Mesenchymal stem cell (in vitro differentiated cells and primary cell): Measurements from ENCODE around the gene COL9A1.

Source experiments
- DNase-seq: peaks from one replicate; pipeline ENCODE4 v3.0.0-alpha.2; 2013
- H2AFZ ChIP-seq: one replicate; pipeline ENCODE4 v1.6.1; 2013; ENCODE audit warnings: low read depth, mild to moderate bottlenecking, control low read depth, inconsistent platforms, low read length, moderate library complexity
- H2AK5ac ChIP-seq: 2 replicates; pipeline ENCODE4 v1.6.1; 2013; ENCODE audit warnings: low read length, moderate library complexity, mild to moderate bottlenecking, inconsistent platforms; ENCODE audit not compliant: severe bottlenecking
- H2BK120ac ChIP-seq: one replicate; pipeline ENCODE4 v1.6.1; 2013; ENCODE audit warnings: low read depth, mild to moderate bottlenecking, inconsistent platforms, low read length, moderate library complexity
- H2BK12ac ChIP-seq, 2 experiments: one replicate each; pipeline ENCODE4 v1.6.1; 2013; ENCODE audit warnings: inconsistent platforms in 2 of 2, low read length in 2 of 2, mild to moderate bottlenecking in 2 of 2, moderate library complexity in 2 of 2, control low read depth in 1 of 2
- H2BK15ac ChIP-seq: one replicate; pipeline ENCODE4 v1.6.1; 2013; ENCODE audit warnings: mild to moderate bottlenecking, low read depth, inconsistent platforms; ENCODE audit not compliant: poor library complexity, severe bottlenecking
- H2BK5ac ChIP-seq: 2 replicates; pipeline ENCODE4 v1.6.1; 2013; ENCODE audit warnings: low read depth, mild to moderate bottlenecking, low read length, control low read depth, inconsistent platforms; ENCODE audit not compliant: poor library complexity, severe bottlenecking
- H3K14ac ChIP-seq, 2 experiments: one replicate each; pipeline ENCODE4 v1.6.1; 2013; ENCODE audit warnings: inconsistent platforms in 2 of 2, low read length in 2 of 2, control low read depth in 1 of 2, mild to moderate bottlenecking in 1 of 2, moderate library complexity in 1 of 2
- H3K18ac ChIP-seq, 2 experiments: one replicate each; pipeline ENCODE4 v1.6.1; 2013; ENCODE audit warnings: inconsistent platforms in 2 of 2, low read length in 2 of 2, control low read depth in 1 of 2, low read depth in 1 of 2, mild to moderate bottlenecking in 1 of 2
- H3K23ac ChIP-seq, 2 experiments: one replicate each; pipeline ENCODE4 v1.6.1; 2013; ENCODE audit warnings: inconsistent platforms in 2 of 2, low read length in 2 of 2, mild to moderate bottlenecking in 2 of 2, moderate library complexity in 2 of 2, control low read depth in 1 of 2
- H3K27ac ChIP-seq: 2 replicates; pipeline ENCODE4 v1.5.1; 2013; ENCODE audit warnings: mild to moderate bottlenecking, moderate library complexity, low read length, control low read depth, inconsistent platforms; ENCODE audit not compliant: poor library complexity, severe bottlenecking
- H3K27me3 ChIP-seq, 2 experiments: 2 replicates each; pipeline versions ENCODE4 v1.6.1 to v1.7.0; 2013; ENCODE audit warnings: low read length in 2 of 2, mild to moderate bottlenecking in 2 of 2, moderate library complexity in 2 of 2, control low read depth in 1 of 2, inconsistent platforms in 1 of 2; ENCODE audit not compliant: control insufficient read depth in 1 of 2, insufficient read depth in 1 of 2
- H3K36me3 ChIP-seq, 2 experiments: 2 replicates each; pipeline versions ENCODE4 v1.6.1 to v1.7.0; 2013; ENCODE audit warnings: low read length in 2 of 2, control low read depth in 1 of 2, inconsistent platforms in 1 of 2, low read depth in 1 of 2, mild to moderate bottlenecking in 1 of 2; ENCODE audit not compliant: insufficient read depth in 2 of 2, control insufficient read depth in 1 of 2
- H3K4ac ChIP-seq, 2 experiments: one replicate each; pipeline ENCODE4 v1.6.1; 2013; ENCODE audit warnings: inconsistent platforms in 2 of 2, low read length in 2 of 2, mild to moderate bottlenecking in 2 of 2, moderate library complexity in 2 of 2, control low read depth in 1 of 2, low read depth in 1 of 2
- H3K4me1 ChIP-seq: 2 replicates; pipeline ENCODE4 v1.6.1; 2013; ENCODE audit warnings: low read depth, low read length, control low read depth; ENCODE audit not compliant: control insufficient read depth, insufficient read depth
- H3K4me2 ChIP-seq: 2 replicates; pipeline ENCODE4 v1.6.1; 2013; ENCODE audit warnings: low read length, mild to moderate bottlenecking, inconsistent platforms; ENCODE audit not compliant: poor library complexity, severe bottlenecking
- H3K4me3 ChIP-seq, 2 experiments: 2 replicates each; pipeline versions ENCODE4 v1.5.1 to v1.7.0; 2013; ENCODE audit warnings: low read length in 2 of 2, mild to moderate bottlenecking in 2 of 2, control low read depth in 1 of 2, low read depth in 1 of 2; ENCODE audit not compliant: insufficient read depth in 1 of 2
- H3K79me1 ChIP-seq: replicated peaks from 2 replicates; pipeline ENCODE4 v1.6.1; 2013; ENCODE audit warnings: mild to moderate bottlenecking, control low read depth, low read length, inconsistent platforms; ENCODE audit not compliant: poor library complexity, severe bottlenecking
- H3K9ac ChIP-seq: 2 replicates; pipeline ENCODE4 v1.7.0; 2013; ENCODE audit warnings: mild to moderate bottlenecking, low read length, moderate library complexity
- H3K9me3 ChIP-seq: 2 replicates; pipeline ENCODE4 v1.7.0; 2013; ENCODE audit warnings: mild to moderate bottlenecking, low read length; ENCODE audit not compliant: control insufficient read depth
- H4K8ac ChIP-seq: one replicate; pipeline ENCODE4 v1.6.1; 2013; ENCODE audit warnings: inconsistent platforms, mild to moderate bottlenecking, low read length, moderate library complexity
- H4K91ac ChIP-seq: one replicate; pipeline ENCODE4 v1.6.1; 2013; ENCODE audit warnings: mild to moderate bottlenecking, low read length, inconsistent platforms
- WGBS: methylation state at CpG from one replicate; pipeline ENCODE4 v1.1.7; 2013; ENCODE audit warnings: mixed read lengths; 5-methylcytosine and 5-hydroxymethylcytosine counted together

Gene COL9A1

GRCh38 chr6:70280400-70280853, 22.5 kb downstream of the COL9A1 start:
- no peaks in the 10 kb centered on the region for H3K36me3 ChIP-seq
- H3K4me3 ChIP-seq, result no peak overlapping the region
- no peak overlapping the region for H2BK120ac ChIP-seq
- peaks cover 56 to 61% of the 10 kb centered on the region in 2 experiments for H3K27me3 ChIP-seq
- no peak overlapping the region for H3K18ac ChIP-seq
- no peaks in the 10 kb centered on the region for H3K79me1 ChIP-seq
- no peak overlapping the region for H2BK5ac ChIP-seq
- H3K4ac ChIP-seq, result no peak overlapping the region
- H2AFZ ChIP-seq, result no peak overlapping the region
- no peak overlapping the region for H3K14ac ChIP-seq
- H2BK15ac ChIP-seq, result no peak overlapping the region
- H3K9ac ChIP-seq, result no peak overlapping the region
- H3K4me1 ChIP-seq, result peaks cover 12% of the 10 kb centered on the region
- H3K9me3 ChIP-seq, result no peaks in the 10 kb centered on the region
- no peak overlapping the region for H4K8ac ChIP-seq
- no peak overlapping the region for H4K91ac ChIP-seq
- no peak overlapping the region for H3K27ac ChIP-seq
- 55% methylated on average over 15 of the region's 15 CpGs for WGBS
- no peak overlapping the region for H3K23ac ChIP-seq
- no peak overlapping the region for H2BK12ac ChIP-seq
- no peak for DNase-seq
- H2AK5ac ChIP-seq, result no peak overlapping the region
- H3K4me2 ChIP-seq, result no peak overlapping the region

DNA sequence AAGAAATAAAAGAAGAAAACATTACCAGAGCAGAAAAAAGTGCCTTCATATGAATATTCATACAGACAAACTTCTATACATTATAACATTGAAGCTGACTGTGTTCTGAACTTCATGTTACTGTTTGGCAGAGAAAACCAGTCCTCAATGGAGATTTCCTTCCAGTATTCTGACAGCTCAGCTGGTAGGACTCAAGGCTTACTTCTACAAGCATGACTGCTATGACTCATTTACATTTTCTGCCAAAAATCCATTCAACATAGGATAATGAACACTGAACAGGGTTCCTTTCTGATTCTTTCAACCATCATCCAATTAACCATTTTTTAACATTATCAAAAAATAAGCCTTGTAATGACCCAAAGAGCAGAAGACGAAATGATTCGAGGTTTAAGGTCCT, 25.4 kb downstream of the COL9A1 start:
- H3K23ac ChIP-seq, result no peak overlapping the region
- no peak overlapping the region for H3K4me3 ChIP-seq
- H2BK15ac ChIP-seq, result no peak overlapping the region
- DNase-seq, result peak; percentile 2
- H2BK120ac ChIP-seq, result no peak overlapping the region
- H2BK5ac ChIP-seq, result no peak overlapping the region
- H3K14ac ChIP-seq, result no peak overlapping the region
- peaks cover 4% of the 10 kb centered on the region for H3K4me1 ChIP-seq
- no peak overlapping the region for H2BK12ac ChIP-seq
- no peak overlapping the region for H3K27ac ChIP-seq
- H4K8ac ChIP-seq, result no peak overlapping the region
- no peaks in the 10 kb centered on the region for H3K9me3 ChIP-seq
- H3K4ac ChIP-seq, result no peak overlapping the region
- H3K36me3 ChIP-seq, result no peaks in the 10 kb centered on the region
- 84% methylated on average over 2 of the region's 2 CpGs for WGBS
- H4K91ac ChIP-seq, result no peak overlapping the region
- H3K79me1 ChIP-seq, result no peaks in the 10 kb centered on the region
- H2AFZ ChIP-seq, result no peak overlapping the region
- no peak overlapping the region for H3K4me2 ChIP-seq
- H2AK5ac ChIP-seq, result no peak overlapping the region
- H3K18ac ChIP-seq, result no peak overlapping the region
- no peak overlapping the region for H3K9ac ChIP-seq
- peaks cover 26 to 32% of the 10 kb centered on the region in 2 experiments for H3K27me3 ChIP-seq

DNA sequence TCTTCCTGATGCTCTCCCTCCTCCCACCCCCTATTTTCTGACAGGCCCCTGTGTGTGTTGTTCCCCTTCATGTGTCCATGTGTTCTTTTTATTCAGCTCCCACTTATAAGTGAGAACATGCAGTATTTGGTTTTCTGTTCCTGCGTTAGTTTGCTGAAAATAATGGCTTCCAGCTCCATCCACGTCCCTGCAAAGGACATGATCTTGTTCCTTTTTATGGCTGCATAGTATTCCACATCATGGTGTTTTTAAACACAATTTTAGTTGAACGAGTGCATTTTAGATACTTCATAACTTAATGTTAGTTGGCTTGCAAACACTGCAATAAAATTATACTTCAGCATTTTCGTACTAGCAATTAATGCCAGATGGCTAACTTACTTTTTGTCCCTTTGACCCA, 28.5 kb downstream of the COL9A1 start:
- no peak overlapping the region for H3K23ac ChIP-seq
- no peak overlapping the region for H2BK15ac ChIP-seq
- peaks cover 4 to 6% of the 10 kb centered on the region in 2 experiments for H3K27me3 ChIP-seq
- WGBS, result 84% methylated on average over 4 of the region's 4 CpGs
- no peak overlapping the region for H4K8ac ChIP-seq
- H4K91ac ChIP-seq, result no peak overlapping the region
- H3K36me3 ChIP-seq, result no peaks in the 10 kb centered on the region
- no peak overlapping the region for H3K9ac ChIP-seq
- H3K27ac ChIP-seq, result no peak overlapping the region
- H3K14ac ChIP-seq, result no peak overlapping the region
- H3K4ac ChIP-seq, result no peak overlapping the region
- H2AFZ ChIP-seq, result no peak overlapping the region
- H2BK5ac ChIP-seq, result no peak overlapping the region
- H3K18ac ChIP-seq, result no peak overlapping the region
- H3K4me3 ChIP-seq, result no peak overlapping the region
- peaks cover 3% of the 10 kb centered on the region for H3K4me1 ChIP-seq
- no peak for DNase-seq
- H3K79me1 ChIP-seq, result no peaks in the 10 kb centered on the region
- no peak overlapping the region for H2AK5ac ChIP-seq
- no peak overlapping the region for H3K4me2 ChIP-seq
- no peak overlapping the region for H2BK120ac ChIP-seq
- no peak overlapping the region for H2BK12ac ChIP-seq
- H3K9me3 ChIP-seq, result no peaks in the 10 kb centered on the region

GRCh38 chr6:70272071-70272470, 30.8 kb downstream of the COL9A1 start:
- Histone ChIP-seq H4K8ac (no peak overlapping the region), H3K18ac (no peak overlapping the region), H3K14ac (no peak overlapping the region), H4K91ac (no peak overlapping the region), H3K23ac (no peak overlapping the region), H3K4ac (no peak overlapping the region), H2AFZ (no peak overlapping the region), H2BK15ac (no peak overlapping the region), H3K4me2 (no peak overlapping the region), H3K9me3 (no peaks in the 10 kb centered on the region), H3K4me1 (peaks cover 3% of the 10 kb centered on the region), H2BK5ac (no peak overlapping the region), H2AK5ac (no peak overlapping the region), H3K79me1 (no peaks in the 10 kb centered on the region), H3K27ac (no peak overlapping the region), H3K4me3 (no peak overlapping the region), H2BK120ac (no peak overlapping the region), H3K9ac (no peak overlapping the region), H2BK12ac (no peak overlapping the region), H3K36me3 (no peaks in the 10 kb centered on the region), H3K27me3 (peaks cover 4 to 10% of the 10 kb centered on the region in 2 experiments)
- DNase-seq, result no peak
- WGBS, result 52% methylated on average over 1 of the region's 2 CpGs
